Stimulated activated naive CD8-positive, alpha-beta T cell treated with anti-CD3 and anti-CD28 coated beads, Interleukin-15, Interleukin-2, amounts not matched to agents 100 U/mL and 50 U/mL, for 24 hours (primary cell): ENCODE measurements around the gene GABPB1.

Experiments used
- ATAC-seq: fragments of 150-1000 bp; cut with Tn5 transposase; one replicate; pipeline ENCODE4 v1.10.0; 2021
- DNase-seq: peaks from one replicate; pipeline ENCODE4 v3.0.0; 2021

GABPB1 gene

DNA sequence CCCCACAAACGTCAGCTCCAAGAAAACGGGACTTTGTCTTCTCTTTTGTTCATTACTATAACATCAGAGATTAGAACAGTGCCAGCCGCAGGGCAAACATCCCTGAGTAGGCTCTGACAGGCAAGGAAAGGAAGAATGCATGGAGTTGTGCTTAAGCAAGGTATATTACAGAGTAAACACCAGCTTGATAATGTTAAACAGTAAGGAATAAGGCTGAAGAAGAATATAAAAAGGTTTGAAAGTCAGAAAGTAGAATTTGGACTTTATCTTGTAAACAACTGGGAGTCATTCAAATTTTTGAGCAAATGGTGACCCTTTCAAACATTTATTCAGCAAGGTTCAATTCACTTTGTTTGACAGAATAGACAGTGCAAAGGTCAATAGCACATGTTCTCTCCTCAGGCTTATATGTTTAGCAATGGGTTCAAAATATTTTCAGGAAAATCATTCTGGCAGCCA, 11.0 kb downstream of the GABPB1 start:
- no peak for DNase-seq
- ATAC-seq, result no peak

DNA sequence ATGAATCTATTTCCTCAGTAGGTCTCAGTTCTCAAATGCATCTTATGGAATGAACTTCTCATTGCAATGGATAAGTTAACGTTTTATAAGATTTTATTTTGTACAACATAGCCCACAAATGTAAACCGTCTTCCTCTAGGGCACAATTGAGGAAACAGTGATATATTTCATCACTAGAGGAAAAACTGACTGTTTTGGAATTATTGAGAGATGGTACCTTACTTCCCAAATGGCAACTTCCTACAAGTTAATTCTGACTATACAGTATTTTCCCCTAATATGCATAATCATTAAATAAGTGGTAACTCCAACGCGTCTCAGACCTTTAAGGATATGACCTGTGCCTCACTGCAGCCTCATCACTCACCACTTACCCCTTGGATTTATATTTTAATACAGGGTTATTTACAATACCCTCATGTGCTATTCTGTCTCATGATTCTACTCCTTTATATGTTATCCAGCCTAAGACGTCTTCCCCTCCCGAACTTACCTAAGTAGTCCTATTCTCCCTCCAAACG, 13.3 kb downstream of the GABPB1 start:
- DNase-seq, result no peak
- peak; percentile 36 for ATAC-seq

DNA sequence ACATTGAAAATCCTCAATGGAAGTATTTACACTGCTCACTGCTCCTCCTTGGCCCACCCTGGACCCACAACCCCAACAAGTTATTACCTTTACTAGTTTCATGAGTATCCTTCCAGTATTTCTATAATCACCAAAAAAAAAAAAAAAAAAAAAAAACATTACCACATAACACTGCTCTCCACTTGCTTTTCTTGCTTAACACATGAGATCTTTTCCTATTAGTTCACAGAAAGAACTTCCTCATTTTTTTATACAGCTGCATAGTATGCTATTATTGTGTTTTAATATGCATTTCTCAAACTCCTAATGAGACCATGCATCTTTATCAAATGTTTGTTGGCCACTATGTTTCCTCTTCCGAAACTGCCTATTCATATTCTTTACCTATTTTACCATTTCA, 14.6 kb downstream of the GABPB1 start:
- DNase-seq (no peak), ATAC-seq (no peak)

DNA sequence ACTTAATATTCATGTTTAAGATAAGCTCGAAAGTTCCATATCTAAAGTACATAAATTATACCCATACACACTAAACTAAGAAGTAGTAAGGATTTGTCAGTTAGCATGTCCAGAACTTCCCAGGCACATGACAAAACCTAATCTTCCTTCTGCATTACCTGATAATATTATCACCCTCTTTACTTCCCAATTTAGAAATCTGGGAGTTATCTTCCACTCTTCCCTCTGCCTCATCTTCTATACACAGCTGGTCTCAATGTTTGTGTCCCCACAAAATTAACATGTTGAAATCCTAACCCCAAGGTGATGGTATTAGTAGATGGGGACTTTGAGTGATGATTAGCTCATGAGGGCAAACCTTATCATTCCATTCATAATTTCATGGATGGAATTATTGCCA, 15.3 kb downstream of the GABPB1 start:
- ATAC-seq, result no peak
- DNase-seq, result no peak

DNA sequence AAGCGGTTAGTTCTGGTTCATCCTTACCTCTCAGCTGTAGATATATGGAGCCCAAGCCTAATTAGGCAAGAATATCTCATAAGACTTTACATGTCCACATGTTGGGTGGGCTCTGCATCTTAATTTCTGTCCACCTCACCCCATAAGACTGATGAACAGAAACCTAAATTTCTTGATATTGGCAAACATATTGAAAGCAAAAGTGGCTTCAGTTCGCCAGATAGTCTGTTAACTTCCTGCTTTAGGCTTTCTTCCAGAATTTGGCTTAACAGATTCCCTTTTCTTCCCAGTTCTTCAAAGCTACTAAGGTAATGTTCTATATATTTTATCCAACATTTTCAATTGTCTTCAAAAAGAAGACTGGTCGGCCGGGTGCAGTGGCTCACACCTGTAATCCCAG, 19.7 kb downstream of the GABPB1 start:
- no peak for DNase-seq
- no peak for ATAC-seq

DNA sequence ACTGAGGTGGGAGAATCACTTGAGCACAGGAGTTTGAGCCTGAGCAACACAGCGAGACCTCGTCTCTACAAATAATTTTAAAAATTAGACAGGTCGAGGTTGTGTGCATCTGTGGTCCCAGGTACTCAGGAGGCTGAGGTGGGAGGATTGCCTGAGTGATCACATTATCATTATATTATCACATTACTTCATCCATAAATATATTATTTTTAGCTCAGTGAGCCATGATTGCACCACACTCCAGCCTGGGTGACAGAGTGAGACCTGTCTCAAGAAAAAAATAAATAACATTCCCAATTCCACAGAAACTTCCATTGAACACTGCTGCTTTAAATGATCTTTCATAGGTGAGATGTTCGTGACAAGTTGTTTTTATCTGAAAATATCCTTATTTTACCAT, 21.8 kb downstream of the GABPB1 start:
- DNase-seq (no peak), ATAC-seq (no peak)

DNA sequence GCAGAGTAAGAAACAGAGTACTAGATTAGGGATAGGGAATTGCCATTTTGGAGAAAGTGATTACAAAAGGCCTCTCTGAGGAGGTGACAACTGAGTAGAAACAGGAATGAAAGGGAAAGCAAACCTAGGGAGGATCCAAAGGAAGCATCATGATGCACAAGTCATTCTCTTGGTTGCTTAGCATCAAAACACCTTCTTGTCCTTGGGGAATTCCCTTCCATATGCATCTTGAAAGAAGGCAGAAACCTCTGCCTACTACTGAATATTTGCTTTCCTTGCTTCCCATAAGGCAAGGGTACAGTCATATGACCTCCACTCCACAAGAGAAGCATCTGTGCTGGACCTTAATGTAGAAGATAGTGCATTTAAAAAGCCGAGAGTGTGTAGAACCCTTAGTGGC, 24.1 kb downstream of the GABPB1 start:
- no peak for DNase-seq
- peak; percentile 57 for ATAC-seq

DNA sequence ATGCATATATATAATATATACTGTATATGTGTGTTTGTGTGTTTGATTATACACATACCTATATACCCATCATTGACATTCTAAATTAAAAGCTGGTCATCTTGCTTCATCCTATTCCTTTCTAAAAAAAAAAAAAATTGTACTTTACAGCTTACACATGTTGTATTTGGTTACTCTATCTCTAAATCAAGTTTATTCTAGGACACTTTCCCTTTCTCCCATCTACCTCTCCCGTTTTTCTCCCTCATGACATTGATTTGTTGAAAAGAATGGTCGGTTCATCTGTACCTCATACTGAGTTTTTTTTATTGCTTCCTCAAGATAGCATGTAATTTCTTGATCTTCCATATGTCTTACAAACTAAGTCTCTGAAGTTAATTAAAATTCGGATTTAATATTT, 26.9 kb downstream of the GABPB1 start:
- DNase-seq (no peak), ATAC-seq (no peak)

DNA sequence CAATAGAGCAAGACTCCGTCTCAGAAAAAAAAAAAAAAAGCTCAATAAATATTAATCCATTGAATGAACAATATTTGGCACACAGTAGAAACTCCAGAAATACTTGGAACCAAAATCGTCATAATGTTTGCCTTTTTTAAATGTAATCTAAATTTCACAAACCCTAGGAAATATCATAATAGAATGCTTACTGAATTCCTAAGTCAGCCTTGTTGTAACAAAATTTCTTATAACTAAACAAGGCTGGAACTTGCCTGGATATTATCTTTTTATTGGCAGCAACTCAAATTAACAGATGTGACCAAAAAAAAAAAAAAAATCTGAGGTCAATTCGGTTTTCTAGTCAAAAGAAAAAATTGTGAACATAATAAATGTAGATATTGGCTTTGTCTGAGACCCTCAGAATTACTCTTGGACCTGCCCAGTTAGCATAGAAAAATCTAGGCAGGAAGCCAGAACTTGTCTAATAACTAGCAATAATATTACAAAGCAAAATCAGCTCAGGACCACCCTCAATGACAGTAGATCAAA, 33.3 kb downstream of the GABPB1 start:
- DNase-seq (no peak), ATAC-seq (no peak)

DNA sequence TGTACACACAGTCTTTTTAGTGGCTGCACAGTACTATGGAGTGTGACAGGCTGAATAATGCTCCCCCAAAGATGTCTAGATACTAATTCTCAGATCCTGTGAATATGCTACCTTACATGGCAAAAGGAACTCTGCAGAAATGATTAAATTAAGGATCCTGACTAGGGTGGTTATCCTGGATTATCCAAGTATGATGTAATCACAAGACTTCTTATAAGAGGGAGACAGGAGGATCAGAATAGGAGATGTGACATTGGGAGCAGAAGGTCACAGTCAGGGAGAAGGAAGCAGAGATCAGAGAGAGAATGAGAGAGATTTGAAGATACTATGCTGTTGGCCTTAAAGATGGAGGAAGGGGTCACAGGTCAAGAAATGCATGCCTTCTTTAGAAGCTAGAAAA, 34.5 kb downstream of the GABPB1 start:
- no peak for DNase-seq

DNA sequence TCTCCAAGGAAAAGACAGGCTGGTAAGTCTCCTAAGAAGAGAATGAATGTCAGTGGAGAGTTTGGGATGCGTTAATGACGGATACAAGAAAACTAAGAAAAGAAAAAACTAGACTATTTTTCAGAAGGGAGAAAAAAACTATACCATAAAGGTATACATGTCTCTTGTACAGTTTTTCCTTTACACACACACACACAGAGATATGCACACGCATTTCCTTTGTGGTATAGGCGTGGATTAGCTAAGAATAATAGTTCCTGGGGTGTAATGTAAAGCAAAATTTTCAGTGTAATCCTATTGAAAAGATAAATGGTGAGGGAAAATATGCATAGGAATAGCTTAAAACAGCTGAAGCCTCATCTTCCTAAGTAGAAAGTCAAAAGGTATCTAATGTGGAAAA, 36.3 kb downstream of the GABPB1 start:
- ATAC-seq, result no peak
- DNase-seq, result no peak

More for the DNA sequence above, 34.5 kb downstream of the GABPB1 start:
- no peak for ATAC-seq

DNA sequence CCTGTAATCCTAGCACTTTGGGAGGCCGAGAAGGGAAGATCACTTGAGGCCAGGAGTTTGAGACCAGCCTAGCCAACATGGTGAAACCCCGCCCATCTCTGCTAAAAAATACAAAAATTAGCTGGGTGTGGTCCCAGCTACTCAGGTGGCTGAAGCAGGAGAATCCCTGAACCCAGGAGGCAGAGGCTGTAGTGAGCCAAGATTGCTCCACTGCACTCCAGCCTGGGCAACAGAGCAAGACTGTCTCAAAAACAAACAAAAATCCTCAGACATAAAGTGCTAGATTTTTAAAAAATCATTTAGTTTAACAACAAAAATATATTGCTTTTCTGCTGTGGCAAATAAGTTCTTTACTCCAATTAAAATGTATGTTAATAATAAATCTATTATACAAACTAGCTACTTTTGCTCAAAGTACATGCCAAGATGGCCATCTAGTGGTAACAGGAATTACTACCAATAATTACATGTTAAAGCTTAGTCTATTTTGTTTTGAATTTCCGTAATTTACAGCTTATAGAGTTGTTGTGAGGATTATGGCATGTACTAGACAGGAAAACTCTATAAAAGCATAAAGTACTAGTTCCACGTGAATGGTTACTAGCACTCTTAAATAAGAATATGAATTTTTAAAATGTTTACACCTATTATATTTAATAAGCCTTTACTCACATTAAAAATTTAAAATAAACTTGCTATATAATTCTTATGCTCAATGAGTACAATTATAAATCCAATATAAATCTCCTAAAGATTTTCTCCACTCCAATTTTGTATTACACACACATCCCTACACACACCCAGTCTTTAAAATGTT, 39.0 kb downstream of the GABPB1 start:
- no peak for ATAC-seq
- DNase-seq, result no peak

DNA sequence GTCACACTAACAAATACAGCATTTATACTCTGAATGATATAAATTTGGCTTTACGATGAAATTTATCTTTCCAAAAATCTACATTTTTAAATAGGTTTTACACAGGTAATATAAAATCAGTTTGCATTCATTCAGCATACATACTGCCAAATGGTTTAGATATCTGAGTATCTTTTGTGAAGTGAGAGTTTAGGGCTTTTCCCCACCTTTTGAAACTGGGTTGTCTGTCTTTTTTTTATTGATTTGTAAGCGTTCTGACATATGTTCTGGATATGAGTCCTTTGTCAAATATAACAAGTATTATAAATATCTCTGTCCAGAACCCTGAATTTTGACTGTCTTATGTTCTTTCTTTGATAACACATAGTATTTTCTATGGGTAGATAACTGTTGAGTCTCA, 42.4 kb downstream of the GABPB1 start:
- no peak for ATAC-seq
- DNase-seq, result no peak

DNA sequence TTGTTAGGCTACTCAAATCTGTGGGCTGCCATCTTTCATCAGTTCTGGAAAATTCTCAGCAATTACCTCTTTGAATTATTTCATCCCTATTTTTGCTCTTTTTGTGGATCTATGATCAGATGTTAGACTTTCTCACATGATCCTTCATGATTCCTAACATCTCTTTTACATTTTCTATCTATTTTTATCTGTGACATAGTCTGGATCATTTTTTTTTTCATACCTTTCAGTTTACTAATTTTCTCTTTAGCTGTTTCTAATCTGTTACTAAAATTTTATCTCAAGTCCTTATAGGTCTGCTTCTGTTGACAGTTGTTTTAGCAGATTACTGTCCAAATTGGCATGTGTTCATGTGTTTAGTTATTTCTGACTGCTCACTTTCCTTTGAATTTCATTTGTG, 47.2 kb downstream of the GABPB1 start:
- DNase-seq (no peak), ATAC-seq (no peak)

DNA sequence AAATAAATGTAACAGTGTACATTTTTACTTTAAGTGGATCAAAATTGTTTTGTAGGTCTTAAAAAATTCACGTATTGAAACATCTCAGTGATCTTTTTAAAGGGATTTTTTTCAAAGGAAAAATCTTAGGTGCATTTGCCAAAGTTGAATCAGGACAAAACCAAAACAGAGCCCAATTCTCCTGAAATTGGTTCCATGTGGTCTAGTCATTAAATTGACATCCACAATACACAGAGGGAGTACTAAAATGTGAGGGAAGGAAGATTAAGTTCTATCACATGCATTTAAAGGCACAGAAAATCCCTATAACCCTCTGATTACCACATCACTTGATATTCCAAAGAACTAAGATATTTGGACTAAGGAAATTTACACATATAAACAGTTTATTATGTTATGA, 50.2 kb downstream of the GABPB1 start:
- ATAC-seq (no peak), DNase-seq (no peak)

DNA sequence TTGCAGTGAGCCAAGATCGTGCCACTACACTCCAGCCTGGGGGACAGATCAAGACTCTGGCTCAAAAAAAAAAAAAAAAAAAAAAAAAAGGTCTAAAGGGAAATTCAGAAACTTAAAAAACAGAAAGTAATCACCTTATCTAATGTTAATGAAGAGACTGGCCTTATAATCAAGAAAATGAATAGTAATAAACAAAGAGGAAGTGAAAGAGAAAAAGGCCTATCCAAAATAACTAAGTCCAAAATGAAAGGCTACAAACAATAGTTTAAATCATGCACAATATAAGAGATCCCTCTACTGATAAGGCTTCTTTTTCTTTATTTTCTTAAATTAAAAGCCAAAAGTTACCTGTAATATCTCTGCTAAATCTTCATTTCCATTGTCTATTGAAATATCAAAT, 52.4 kb downstream of the GABPB1 start:
- ATAC-seq, result no peak

DNA sequence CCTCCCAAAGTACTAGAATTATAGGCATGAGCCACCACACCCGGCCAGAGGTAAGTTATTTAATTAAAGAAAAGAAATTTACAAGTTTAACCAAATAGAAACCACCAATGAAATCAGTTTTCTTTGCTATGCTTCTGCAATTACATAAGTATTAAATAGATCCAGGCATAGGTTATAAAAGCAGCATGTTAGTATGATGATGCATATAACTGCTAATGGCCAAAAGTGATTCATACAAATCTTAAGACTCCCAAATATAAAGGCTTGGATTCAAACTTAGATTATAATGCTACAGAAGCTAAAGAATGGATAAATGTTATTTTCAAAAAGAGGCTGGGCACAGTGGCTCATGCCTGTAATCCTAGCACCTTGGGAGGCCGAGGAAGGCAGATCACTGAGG, 56.7 kb downstream of the GABPB1 start:
- ATAC-seq, result no peak
- DNase-seq, result no peak

More for the DNA sequence above, 52.4 kb downstream of the GABPB1 start:
- DNase-seq, result no peak

DNA sequence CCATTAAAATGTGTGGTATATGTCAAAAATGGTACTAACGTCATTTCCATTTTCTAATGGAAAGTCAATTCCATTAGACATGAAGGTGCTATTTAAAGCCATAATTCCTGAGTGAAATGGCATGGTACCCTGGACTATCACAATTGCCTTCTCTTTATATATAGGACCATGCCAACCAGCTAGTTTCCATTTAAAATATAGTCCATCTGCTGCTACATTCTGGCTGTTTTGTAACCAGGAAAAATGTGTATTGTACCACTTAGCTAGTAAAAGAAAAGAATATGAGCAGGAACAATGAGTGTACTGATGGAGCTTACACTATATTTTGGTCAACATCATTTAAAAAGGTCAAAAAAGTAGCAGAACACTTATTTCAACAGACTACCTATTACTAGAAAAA, 59.0 kb downstream of the GABPB1 start:
- no peak for ATAC-seq
- DNase-seq, result no peak

DNA sequence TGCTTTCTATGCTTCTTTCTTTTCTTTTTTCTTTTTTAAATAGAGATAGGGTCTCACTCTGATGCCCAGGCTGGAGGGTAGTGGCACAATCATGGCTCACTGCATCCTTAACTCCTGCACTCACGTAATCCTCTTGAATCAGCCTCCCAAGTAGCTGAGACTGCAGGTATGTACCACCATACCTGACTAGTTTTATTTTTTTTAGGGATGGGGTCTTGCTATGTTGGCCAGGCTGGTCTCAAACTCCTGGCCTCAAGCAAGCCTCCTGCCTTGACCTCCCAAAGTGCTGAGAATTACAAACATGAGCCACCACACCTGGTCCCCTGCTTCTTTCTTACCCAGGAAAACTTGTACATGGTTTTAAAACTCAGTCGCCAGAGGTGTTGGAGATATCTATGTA, 65.2 kb downstream of the GABPB1 start:
- ATAC-seq, result no peak
- no peak for DNase-seq

DNA sequence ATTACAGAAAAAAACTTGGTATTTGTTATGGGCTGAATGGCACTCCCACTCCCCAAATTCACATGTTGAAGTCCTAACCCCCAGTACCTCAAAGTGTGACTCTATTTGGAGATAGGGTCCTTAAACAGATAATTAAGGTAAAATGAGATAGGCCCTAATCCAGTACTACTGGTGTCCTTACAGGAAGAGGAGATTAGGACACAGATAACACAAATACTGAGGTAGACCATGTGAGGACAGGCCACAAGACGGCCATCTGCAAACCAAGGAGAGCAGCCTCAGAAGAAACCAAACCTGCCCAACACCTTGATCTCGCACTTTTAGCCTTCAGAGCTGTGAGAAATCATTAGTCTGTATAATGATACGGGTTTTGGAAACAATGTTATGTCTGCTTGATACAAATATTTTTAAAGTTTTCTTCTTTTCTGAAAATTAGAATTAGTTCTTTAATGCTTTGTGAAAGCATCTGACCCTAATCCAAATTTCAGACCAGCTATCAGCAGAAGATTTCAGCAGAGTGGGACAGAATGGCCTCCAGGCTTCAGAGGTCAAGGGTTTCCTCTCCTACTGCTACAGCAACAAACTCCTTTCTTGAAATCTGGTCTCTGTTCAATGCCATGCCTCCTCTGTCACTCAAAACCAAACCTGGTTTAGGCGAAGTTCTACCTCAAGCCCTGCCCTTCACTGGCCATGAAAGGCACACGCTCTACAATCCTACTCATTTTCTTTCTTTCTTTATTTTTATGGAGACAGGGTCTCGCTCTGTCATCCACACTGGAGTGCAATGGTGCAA, 67.5 kb downstream of the GABPB1 start:
- no peak for DNase-seq
- ATAC-seq, result no peak

DNA sequence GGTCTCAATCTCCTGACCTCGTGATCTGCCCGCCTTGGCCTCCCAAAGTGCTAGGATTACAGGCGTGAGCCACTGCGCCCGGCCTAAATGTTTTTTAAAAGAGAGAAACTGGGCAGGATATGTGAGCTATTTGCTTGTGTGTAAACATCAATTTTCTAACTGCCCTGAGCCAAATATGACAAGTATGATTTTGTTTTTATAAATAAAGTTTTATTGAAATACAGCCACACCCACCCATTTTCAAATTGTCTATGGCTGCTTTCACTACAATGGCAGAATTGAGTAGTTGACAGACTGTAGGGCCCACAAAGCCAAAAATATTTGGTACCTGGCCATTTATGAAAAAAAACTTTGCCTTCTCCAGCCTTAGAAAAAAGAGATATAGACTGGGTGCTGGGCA, 73.6 kb downstream of the GABPB1 start:
- no peak for DNase-seq
- no peak for ATAC-seq

DNA sequence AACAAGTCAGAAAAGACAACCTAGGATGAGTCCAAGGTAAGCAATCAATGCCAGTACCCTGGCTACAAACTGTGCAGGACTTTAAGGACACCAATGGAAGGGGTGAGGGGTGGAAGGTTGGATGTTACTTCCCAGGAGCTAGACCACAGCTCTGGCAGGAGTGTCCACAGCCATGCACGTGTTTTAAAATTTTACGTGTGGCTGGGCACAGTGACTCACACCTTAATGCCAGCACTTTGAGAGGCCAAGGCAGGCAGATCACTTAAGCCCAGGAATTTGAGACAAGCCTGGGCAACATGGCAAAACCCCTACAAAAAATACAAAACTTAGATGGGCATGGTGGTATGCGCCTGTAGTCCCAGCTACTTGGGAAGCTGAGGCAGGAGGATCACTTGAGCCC, 74.7 kb downstream of the GABPB1 start:
- DNase-seq (no peak), ATAC-seq (no peak)

DNA sequence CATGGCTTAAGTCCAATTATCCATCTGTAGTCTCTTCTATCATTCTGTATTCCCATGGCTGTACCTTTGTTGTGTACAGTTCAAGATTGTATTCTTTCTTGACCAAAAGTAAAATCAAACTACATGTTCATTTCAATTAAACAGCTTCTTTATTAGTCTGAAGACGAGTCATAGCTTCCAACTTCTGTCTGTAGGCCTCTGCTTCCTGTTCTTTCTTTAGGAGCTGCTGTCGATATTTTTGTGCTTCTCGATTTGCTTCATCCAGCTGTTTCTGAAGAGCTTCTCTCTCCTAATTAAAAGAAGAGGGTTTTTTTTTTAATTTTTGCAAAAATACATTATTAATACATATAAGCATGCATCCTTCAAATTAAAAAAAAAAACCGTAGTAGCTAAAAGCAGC, 76.5 kb downstream of the GABPB1 start:
- ATAC-seq (no peak), DNase-seq (no peak)
